Measurements from ENCODE around the gene DLGAP1. TPM values are rescaled to one million over a fixed set of nuclear protein-coding genes. Genes with fewer than 3 reads are reported as not detected.

The DLGAP1 gene
- total RNA-seq, 1 donor from 2014 or later, result 2.0 TPM

- intact Hi-C loops (cut with DNase I), result loop anchor here (5.0 kb wide), 1 partner anchor 207 kb away; no protein-coding TSS in a partner anchor
- H3K9me3 ChIP-seq, result no peaks in the 10 kb centered on the region
- H3K4me1 ChIP-seq, result peaks cover 0 to 5% of the 10 kb centered on the region in 2 donors
- DNase-seq (ENCODE audit: low spot score in 2 of 2), result no peak
- H3K27me3 ChIP-seq, result no peaks in the 10 kb centered on the region
- TF ChIP-seq CTCF (IDR thresholded peaks at IDR 0.05), result no peak
- no peak overlapping the region for H3K4me3 ChIP-seq
- no peaks in the 10 kb centered on the region for H3K36me3 ChIP-seq
- peak overlapping the region in 1 of 2 donors; percentile 15 for H3K27ac ChIP-seq
Observed at GRCh38 chr18:3654442-3655253, 800.5 kb downstream of the DLGAP1 start.

- H3K9me3 ChIP-seq, result no peaks in the 10 kb centered on the region
- H3K4me1 ChIP-seq, result peaks cover 0 to 5% of the 10 kb centered on the region in 2 donors
- DNase-seq (ENCODE audit: low spot score in 2 of 2), result no peak
- H3K27me3 ChIP-seq, result no peaks in the 10 kb centered on the region
- intact Hi-C loops (cut with DNase I), result loop anchor here (2.0 to 5.0 kb wide), 2 partner anchors 51 to 207 kb away; no protein-coding TSS in a partner anchor
- H3K36me3 ChIP-seq, result no peaks in the 10 kb centered on the region
- H3K27ac ChIP-seq, result peak overlapping the region in 1 of 2 donors; percentile 15
- no peak overlapping the region for H3K4me3 ChIP-seq
- TF ChIP-seq CTCF (IDR thresholded peaks at IDR 0.05), result no peak
Observed at GRCh38 chr18:3653851-3654441, 801.2 kb downstream of the DLGAP1 start.

GRCh38 chr18:3653263-3653850 lies 801.8 kb downstream of the DLGAP1 start:
- H3K27me3 ChIP-seq, result no peaks in the 10 kb centered on the region
- peak overlapping the region; percentile 7 to 77 for H3K27ac ChIP-seq
- H3K9me3 ChIP-seq, result no peaks in the 10 kb centered on the region
- H3K4me1 ChIP-seq, result peaks cover 0 to 5% of the 10 kb centered on the region in 2 donors
- intact Hi-C loops (cut with DNase I), result loop anchor here (2.0 to 5.0 kb wide), 2 partner anchors 51 to 206 kb away; no protein-coding TSS in a partner anchor
- DNase-seq (ENCODE audit: low spot score in 2 of 2), result no peak
- TF ChIP-seq CTCF (IDR thresholded peaks at IDR 0.05), result no peak
- H3K4me3 ChIP-seq, result no peak overlapping the region
- no peaks in the 10 kb centered on the region for H3K36me3 ChIP-seq

- peak overlapping the region; percentile 7 to 77 for H3K27ac ChIP-seq
Observed at GRCh38 chr18:3652380-3653262, 802.5 kb downstream of the DLGAP1 start.

More at GRCh38 chr18:3652380-3653262, 802.5 kb downstream of the DLGAP1 start:
- H3K36me3 ChIP-seq, result no peaks in the 10 kb centered on the region
- no peaks in the 10 kb centered on the region for H3K27me3 ChIP-seq
- DNase-seq (ENCODE audit: low spot score in 2 of 2), result peak; percentile 32 to 90
- H3K9me3 ChIP-seq, result no peaks in the 10 kb centered on the region
- no peak for TF ChIP-seq CTCF (IDR thresholded peaks at IDR 0.05)
- peaks cover 0 to 5% of the 10 kb centered on the region in 2 donors for H3K4me1 ChIP-seq
- no peak overlapping the region for H3K4me3 ChIP-seq
- intact Hi-C loops (cut with DNase I), result loop anchor here (1.0 to 5.0 kb wide), 3 partner anchors 29 to 205 kb away; no protein-coding TSS in a partner anchor

Measured in ascending aorta (tissue), 2 donors.